Inflammatory macrophage (primary cell): ENCODE measurements around the gene SNX15.
"Not testable (repeated sequence)": the region's sequence is repeated elsewhere in the genome, so short reads cannot be mapped to it uniquely, and the experiment has no call there.

Experiments used
- DNase-seq, 2 donors: peaks; one replicate each; pipeline ENCODE4 v3.0.0-alpha.2; 2020 to 2022

Gene SNX15

DNA sequence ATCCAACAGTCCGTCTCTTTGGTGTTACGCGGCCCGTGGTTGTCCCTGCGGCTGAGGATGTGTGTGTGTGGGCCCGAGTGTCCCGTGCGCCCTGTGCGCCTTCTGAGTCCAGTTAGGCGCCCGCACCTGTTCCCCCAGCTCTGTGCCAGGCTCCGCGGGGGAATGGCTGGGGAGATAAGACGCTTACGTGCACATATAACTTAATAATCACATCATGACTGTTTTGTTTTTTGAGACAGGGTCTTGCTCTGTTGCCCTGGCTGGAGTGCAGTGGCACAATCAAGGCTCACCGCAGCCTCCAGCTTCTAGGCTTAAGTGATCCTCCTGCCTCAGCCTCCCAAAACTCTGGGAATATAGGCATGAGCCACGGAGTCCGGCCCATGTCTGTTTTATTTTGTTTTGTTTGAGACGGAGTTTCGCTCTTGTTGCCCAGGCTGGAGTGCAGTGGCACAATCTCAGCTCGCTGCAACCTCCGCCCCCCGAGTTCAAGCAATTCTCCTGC lies 12.5 kb upstream of the SNX15 start:
- DNase-seq = no peak

DNA sequence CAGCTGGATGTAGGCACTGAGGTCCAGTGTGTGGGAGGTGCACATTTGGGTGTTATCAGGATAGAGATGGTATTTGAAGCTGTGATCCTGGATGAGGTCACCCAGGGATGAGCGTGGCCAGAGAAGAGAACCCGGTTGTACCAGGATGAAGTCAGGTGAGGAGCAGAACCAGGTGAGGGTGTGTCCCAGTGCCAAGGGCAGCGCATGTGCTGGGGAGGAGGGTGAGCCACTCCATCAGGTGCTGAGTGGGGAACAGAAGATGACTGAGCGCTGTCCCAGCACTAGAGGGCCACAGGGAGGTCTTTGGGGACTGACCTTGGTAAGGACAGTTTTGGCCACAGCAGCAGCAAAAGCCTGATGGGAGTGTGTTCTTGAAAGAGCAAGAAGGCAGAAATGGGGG lies 10.5 kb upstream of the SNX15 start:
- DNase-seq = no peak

DNA sequence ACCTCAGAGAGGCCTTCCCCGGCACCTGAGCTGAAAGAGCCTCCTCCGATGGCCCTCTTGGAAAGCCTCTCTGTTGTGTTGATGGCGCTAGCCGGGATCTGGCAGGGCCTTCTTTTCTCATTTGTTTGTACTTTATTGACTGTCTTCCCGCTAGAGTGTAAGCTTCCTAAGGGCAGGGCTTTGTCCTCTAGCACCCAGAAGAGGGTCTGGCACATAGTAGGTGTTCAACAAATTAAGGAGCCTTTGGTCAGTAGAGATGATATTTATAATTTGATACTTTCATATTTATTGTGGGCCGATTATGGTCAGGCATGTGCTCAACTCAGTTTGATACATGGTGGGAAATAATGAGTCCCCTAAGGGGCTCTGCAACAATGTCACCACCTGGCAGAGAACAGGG lies 9.3 kb upstream of the SNX15 start:
- no peak for DNase-seq

DNA sequence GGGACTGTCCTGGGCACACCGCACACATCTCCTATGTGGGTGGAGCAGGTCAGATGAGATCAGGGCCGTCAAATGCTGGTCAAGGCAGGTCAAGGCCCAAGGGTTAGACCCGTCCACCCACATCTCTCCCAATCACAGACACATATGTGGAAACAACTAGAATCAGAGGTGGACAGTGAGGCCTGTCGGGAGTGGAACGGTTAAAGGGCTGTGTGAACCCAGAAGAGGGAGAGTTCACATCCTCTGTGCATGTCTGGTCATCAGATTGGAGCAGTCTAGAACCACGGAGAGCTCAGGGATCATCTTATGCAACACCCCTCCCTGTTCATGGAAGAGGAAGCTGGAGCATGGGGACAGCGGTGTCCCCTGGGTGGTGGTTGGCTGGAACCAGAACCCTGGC lies 7.4 kb upstream of the SNX15 start:
- DNase-seq = peak; percentile 14 to 35

DNA sequence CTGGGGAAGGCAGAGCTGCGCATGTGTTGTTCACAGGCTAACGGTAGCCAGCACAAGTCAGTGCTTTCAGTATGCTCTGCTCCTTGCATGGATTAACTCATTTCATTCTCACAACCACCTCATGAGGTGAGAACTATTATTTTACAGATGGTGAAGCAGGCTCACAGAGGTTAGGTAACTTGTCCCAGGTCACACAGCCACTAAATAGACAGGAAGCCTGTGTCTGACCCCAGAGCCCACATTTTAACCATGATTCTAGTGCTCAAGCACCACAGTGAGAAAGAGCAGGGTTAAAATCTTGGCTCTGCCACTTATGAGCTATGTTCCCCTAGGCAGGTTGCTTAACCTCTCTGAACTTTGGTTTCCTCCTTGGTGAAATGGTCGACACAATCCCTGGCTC lies 6.2 kb upstream of the SNX15 start:
- no peak for DNase-seq

DNA sequence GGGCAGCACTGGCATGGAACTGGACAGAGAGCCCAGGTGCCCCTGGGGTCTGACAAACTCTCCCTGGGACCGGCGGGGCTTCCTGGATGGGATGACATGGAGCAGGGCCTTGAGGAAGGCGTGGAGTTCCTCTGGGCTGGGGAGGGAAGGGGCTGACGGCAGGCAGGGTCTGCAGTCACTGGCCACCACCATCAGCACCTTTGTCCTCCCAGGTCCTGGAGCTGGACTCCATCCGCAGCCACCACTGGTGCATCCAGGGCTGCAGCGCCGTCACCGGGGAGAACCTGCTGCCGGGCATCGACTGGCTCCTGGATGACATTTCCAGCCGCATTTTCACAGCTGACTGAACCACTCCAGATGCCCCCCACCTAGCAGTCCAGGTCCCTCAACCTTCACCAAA lies 5.7 kb upstream of the SNX15 start:
- DNase-seq = no peak

DNA sequence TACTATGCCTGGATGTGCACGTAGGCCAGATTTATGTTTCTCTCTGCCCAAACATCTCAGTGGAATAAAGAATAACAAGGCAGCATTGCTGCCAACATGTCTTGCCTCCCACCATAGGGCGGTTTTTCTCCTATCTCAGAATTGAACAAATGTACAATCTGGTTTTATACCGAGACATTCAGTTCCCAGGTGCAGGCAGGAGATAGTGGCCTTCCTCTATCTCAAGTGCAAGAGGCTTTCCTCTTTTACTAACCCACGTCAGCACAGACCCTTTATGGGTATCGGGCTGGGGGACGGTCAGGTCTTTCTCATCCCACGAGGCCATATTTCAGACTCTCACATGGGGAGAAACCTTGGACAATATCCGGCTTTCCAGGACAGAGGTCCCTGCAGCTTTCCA lies 3.7 kb upstream of the SNX15 start:
- not testable (repeated sequence) for DNase-seq

DNA sequence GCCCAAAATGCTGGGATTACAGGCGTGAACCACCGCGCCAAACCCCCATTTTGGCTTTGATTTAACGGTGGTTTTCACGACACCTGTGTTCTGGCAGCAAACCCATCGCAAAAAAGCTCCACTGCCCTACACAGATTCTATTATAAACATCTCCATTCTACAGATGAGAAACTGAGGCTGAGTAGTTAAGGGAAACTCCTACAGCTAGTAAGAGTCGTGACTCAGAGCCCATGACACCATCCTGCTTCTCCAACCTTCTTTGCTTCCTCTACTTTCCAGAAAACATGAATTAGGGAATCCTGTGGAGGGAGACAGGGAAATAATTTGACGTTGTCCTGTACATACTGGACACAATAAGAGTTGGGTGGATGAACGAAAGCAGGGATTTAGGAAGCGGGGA lies 429 bp upstream of the SNX15 start:
- no peak for DNase-seq

DNA sequence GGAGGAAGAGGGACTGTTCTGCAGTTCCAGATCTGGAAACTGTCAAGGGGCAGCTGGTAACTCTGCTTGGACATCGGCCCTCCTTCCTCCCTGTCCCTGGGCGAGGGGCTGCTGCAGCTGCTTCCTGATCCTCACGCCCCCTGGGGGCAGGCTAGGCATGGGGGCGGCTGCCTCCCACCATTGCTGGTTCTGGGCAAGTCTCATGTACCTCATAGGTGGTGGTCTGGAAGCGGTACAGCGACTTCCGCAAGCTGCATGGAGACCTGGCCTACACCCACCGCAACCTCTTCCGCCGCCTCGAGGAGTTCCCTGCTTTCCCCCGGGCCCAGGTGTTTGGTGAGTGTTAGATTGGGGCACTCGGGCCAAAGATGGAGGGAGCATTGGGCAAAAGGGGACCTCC lies 5.0 kb downstream of the SNX15 start:
- DNase-seq = no peak

DNA sequence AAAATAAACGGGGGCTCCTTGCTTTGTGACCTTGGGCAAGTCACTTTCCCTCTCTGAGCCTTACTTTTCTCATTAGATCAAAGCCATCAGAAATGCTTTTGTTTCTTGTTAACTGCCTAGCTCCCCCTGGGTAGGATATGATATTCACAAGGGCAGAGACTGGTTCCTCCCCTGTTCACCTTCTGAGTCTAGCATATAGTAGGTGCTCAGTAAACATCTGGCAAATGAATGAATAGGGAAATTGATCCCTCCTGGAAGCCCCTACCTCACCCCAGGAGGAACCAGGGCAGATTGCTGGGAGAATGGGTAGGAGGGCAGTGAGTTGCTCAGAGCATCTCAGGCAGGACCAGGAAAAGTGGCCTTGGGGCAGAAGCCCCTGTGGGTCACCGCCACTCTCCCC lies 7.2 kb downstream of the SNX15 start:
- no peak for DNase-seq

DNA sequence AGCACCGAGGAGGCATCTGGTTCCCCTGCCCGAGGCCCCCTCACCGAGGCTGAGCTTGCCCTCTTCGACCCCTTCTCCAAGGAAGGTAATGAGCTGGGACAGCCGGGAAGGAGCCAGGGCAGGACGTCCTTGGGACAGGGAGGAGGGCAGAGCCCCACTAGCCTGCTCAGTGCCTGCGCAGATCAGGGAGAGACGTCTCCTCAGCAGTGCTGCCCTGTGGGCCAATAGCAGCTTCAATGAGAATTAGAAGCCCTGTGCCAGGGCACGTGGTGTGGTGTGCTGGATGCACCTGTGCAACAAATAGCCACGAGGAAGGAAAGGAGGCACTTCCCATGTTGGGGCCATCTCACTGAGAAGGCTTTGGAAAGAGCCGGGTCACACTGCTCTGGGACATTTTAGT lies 8.3 kb downstream of the SNX15 start:
- no peak for DNase-seq

DNA sequence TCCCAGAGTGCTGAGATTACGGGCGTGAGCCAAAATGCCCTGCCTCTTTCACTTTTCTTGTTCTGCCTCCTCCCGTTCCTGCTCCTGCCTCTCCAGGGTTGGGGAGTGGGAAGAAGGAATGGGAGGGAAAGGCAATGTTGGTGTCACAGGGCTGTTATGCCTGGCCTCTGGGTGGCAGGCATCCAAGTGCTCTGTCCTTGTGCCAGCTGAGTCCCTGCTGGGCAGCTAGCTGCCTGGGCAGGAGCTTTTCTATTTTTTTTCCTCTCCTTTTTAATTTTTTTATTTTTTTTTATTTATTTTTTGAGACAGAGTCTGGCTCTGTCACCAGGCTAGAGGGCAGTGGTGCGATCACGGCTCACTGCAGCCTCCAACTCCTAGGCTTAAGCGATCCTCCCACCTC lies 9.7 kb downstream of the SNX15 start:
- DNase-seq = no peak

DNA sequence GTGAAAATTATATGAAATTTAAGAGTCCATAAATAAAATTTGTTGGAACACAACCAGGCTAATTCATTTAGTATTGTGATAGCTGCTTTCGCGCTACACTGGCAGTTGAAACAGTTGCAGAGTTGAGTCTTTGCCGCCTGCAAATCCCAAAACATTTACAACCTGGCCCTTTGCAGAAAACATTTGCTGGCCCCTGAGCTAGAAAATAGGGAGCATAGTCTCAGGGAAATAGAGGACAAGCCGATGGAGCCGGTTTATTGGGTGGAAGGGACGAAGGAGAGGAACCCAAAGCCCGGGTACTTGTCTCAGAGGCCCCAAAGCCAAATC lies 13.2 kb downstream of the SNX15 start:
- no peak for DNase-seq

DNA sequence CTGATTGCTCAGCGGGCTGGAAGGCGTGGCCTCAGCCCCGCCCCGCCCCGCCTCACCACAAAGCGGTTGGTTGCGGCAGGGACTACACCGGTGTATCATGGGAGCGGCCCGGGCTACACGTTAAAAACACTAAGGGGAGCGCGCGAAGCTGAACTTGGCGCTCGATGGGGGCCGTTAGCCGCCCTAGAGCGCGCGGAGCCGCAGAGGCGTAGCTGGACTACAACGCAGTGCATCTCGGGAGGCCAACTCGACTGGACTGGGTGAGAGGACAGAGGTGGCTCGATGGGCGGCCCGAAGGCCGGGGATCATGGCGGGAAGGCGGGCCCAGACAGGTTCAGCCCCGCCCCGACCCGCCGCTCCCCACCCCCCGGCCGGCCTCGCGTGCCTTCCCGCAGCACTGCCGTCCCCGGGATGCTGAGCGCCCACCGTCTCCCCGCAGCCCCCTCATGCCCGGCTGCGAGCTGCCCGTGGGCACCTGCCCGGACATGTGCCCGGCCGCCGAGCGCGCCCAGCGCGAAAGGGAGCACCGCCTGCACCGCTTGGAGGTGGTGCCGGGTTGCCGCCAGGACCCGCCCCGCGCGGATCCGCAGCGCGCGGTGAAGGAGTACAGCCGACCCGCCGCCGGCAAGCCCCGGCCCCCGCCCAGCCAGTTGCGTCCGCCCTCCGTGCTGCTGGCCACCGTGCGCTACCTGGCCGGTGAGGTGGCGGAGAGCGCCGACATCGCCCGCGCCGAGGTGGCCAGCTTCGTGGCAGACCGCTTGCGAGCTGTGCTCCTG lies 13.8 kb downstream of the SNX15 start, which contains the start of gene SAC3D1:
Gene SAC3D1 (plus strand): TSS at position 364 of the 776 bp plus-strand sequence. CDS start 83 bp downstream, at position 447.
- peak; percentile 95 for DNase-seq

DNA sequence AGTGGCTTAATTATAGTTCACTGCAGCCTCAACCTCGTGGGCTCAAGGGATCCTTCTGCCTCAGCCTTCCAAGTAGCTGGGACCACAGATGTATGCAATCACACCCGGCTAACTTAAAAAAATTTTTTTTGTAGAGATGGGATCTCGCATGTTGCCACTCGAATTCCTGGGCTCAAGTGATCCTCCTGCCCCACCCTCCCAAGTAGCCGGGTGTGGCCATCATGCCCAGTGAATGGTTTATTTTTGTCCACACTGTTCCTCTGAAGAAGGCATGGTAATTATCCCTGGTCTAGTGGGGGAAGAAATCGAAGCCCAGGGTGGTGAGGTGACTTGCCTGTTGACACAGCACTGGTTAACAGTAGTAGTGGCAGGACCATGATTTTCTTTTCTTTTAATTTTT lies 15.7 kb downstream of the SNX15 start:
- DNase-seq = no peak

DNA sequence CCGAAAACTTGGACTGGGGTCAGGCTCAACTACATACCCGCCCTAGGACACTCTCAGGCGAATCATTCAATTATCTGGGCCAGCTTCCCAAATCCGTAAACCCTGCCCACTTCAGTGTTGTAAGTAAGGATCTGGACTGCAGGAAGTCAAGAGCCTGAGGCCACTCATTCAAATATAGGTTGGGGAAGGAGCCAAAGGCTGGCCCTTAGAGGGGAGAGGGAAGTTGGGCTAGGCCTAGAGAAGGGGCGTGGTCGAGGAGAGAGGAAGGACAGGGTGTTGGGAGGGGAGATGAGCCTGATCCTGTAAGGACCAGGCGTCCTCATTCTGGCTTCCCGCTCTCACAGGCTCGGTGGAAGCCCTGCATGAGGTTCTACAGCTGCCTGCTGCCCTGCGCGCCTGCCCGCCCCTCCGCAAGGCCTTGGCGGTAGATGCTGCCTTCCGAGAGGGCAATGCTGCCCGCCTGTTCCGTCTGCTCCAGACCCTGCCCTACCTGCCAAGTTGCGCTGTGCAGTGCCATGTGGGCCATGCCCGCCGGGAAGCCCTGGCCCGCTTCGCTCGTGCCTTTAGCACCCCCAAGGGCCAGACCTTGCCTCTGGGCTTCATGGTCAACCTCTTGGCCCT lies 16.8 kb downstream of the SNX15 start:
- peak; percentile 93 to 95 for DNase-seq

DNA sequence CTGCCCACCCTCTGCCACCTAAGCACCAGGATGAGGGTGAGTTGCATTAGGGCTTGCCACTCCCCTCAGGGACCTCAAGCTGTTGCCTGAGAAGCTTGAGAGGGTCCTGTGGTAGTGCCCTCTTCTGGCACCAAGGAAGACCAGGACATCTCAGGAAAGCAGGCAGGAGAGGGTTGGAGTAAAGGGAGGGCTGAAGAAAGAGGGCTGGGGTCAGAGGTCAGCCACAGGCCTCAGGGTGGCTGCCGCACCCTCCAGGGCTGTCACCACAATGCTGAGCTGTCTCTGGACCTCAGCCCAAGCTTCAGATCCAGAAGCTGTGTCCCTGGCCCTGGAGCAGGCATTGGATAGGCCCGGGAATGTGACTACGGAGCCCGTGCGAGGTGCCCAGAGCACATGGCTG lies 17.8 kb downstream of the SNX15 start:
- no peak for DNase-seq

DNA sequence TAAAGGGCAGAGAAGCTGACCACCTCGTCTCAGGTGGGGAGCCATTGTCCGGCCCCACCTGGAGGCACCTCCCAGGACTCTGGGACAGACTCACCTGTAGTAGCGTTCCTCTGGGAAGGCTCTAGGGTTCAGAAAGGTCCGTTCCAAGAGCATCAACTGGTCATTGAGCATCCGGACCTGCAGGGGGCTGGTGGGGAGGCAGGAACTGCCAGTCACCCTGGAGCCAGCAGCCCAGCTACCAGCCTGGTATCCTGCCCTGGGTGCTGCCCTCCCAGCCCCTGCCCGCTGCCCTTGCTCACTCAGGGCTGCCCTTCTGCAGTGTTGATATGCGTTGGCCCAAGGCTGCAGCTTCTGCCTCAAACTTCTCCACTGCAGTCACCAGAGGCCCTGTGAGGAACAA lies 18.5 kb downstream of the SNX15 start:
- DNase-seq = no peak

DNA sequence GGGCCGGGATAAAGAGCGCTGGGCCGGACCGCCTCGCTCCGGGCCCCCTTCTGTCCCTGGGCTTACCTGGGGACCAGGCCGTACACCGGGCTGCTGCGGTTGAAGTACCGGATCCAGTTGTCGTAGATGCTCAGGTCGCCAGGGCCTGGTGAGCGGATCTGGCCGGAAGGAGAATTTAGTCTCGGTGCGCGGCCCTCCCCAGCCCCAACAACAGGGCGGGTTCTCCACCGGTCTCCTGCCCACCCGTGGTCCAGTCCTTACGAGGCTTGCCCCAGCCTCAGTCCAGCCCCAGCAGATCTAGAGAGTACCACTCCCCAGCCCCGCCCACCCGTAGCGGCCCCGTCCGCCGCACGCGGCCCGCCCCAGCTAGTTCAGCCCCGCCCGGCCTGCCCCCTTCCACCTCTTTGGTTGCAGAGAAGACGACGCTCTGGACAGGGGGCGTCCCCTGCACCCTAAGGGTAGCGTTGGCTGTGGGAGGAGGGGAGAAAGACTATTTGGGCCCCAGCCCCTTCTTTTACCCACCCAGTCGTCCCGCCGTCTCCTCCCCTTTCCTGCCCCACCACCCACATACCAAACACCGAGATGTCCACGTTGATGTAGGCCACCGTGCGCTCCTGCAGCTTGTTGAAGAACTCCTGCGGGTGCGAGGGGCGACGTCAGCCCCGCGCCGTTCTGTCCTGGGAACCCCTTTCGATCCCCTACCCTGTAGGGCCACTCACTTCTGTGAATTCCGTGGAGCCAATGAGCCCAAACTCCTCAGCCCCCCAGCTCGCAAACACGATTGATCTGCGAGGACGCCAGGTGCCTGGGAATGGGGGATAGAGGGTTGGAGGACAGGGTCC lies 20.6 kb downstream of the SNX15 start:
- no peak for DNase-seq

DNA sequence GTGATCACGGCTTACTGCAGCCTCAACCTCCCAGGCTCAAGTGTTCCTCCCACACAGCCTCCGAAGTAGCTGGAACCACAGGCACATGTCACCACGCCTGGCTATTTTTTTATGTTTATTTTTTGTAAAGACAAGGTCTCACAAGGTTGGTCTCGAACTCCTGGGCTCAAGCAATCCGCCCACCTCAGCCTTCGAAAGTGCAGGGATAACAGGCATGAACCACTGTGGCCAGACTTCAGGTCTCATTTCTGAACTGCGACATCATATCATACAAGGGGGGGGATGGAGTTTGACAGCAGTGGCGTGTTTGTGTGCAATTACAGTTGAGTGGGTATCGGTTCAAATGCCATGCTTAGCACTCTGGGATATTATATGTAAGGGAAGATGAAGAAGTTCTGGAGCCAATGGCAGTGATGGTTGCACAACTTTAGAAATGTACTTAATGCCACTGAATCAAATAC lies 24.2 kb downstream of the SNX15 start:
- no peak for DNase-seq

DNA sequence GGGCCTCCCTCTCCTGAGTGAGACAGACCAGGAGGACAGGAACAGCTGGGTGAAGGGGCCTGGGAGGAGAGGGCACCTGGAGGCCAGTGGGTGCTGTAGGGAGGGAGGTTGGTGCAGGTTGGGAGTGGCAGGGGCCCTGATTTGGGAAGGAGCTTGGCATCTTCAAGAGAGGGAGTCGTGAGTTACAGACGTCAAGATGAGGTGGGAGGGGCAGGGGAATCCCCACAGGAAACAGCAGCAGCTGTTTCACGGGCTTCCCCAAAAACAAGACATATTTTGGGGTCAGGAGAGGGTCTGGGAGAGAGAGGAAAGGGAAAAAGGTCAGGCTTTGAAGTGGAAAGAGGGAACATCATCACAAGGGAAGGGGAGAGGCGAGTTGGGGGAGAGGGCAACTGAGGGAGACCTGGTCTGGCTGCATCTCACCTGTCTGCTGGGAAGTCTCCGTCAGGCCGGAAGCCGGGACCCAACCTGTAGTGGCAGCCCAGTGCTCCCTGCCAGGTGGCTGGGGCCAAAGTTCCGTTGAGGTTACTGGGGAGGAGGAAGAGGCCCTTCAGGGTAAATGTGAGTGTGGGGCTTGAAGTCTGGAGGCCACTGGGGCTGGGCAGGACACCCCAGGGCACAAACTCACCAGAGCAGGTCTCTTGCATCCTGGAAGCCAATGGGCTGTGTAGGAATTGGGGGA lies 26.7 kb downstream of the SNX15 start:
- no peak for DNase-seq

DNA sequence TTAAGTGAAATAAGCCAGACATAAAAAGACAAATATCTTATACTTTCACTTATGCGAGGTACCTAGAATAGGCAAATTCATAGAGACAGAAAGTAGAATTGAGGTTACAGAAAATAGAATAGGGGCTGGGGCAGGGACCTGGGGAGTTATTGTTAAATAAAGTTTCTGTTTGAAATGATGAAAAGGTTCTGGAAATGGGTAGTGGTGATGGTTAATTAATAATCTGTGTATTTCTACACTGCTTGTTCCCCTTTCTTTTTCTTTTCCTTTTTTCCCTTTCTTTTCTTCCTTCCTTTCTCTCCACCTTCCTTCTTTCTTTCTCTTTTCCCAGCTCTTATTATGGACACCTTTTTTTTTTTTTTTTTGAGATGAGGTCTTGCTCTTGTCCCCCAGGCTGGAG lies 28.3 kb downstream of the SNX15 start:
- DNase-seq = no peak

DNA sequence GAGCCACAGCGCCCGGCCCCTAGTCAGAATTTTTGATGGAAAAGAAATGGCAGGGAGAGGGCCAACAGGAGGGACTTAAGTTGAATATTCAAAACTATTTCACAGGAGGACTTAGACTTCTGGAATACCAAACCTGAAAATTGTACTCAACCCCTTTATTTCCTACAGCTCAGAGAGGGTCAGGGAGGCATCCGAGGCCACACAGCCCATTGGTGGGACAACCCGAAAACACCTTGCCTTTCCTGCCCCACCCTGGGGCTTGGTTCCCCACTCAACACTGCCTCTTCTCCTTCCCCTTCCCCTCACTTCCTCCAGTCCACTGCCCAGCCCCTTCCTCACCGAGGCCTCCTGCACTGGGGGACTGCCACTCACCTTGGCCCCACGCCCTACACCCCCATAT lies 29.8 kb downstream of the SNX15 start:
- no peak for DNase-seq
